ENCODE data around the gene FAM169A.

- TF ChIP-seq, protein P1, sequence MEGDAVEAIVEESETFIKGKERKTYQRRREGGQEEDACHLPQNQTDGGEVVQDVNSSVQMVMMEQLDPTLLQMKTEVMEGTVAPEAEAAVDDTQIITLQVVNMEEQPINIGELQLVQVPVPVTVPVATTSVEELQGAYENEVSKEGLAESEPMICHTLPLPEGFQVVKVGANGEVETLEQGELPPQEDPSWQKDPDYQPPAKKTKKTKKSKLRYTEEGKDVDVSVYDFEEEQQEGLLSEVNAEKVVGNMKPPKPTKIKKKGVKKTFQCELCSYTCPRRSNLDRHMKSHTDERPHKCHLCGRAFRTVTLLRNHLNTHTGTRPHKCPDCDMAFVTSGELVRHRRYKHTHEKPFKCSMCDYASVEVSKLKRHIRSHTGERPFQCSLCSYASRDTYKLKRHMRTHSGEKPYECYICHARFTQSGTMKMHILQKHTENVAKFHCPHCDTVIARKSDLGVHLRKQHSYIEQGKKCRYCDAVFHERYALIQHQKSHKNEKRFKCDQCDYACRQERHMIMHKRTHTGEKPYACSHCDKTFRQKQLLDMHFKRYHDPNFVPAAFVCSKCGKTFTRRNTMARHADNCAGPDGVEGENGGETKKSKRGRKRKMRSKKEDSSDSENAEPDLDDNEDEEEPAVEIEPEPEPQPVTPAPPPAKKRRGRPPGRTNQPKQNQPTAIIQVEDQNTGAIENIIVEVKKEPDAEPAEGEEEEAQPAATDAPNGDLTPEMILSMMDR (IDR thresholded peaks at IDR 0.05), result no peak
- TF ChIP-seq POLR2A (IDR thresholded peaks at IDR 0.05), result no peak
These were observed 492 bp upstream of the FAM169A start for GRCh38 chr5:74866596-74867162.

All from adrenal gland (tissue), 5 donors.